Measurements from ENCODE around the gene ATXN3.
"Not testable (repeated sequence)": the region's sequence is repeated elsewhere in the genome, so short reads cannot be mapped to it uniquely, and the experiment has no call there.

The ATXN3 gene

DNA sequence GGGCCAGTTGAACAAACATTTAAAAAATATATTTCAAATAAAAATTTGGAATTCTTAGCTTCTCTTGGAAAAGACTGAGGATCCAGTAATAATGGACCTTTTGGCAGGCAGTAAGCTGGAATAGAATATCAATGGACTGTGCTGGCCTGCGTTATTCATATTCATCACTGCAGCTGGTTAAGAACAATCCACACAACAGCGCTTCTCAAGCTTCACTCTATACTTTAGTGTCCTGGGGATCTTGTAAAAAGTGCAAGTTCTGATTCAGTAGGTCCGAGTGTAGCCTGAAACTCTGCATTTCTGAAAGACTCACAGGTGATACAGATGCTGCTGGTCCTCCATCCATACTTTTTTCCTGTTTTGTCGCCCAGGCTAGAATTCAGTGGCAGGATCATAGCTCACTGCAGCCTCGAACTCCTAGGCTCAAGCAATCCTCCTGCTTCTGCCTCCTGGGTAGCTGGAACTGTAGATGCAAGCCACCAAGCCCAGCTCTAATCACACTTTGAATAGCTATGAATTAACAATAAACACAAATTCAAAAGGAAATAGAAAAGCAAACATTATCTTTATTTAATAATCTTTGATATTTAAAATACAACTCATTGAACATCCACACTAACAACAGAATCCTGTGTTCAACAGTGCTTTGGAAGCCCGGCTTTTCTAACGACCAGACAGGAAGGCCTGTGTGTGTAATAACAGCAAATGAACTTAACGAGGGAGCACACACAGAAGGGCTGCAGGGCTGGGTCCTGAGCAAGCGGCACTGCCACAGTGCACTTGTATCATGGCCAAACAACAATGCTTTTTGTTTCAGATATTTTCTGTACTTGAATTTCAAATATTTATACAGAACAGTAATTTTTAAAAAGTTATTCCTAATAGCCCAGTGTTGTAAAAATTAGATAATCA, 48.1 kb downstream of the ATXN3 start:
- DNase-seq, result no peak

DNA sequence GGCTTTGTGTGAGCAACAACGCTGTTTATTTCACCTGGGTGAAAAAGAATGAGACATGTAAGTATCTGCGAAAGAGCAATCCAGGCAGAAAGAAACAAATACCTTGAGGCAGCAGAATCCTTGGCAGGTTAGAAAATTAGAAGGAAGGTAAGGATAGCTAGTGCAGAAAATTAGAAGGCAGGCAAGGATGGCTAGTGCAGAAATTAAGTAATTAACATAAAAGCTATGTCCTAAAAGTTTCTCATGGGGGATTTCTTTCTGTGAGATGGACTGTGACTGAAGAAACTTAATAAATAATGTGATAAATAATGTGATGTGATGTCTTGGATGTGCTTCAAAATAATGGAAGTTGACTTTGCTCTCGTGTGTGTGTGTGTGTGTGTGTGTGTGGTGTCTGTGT, 56.6 kb downstream of the ATXN3 start:
- no peak for DNase-seq

- not testable (repeated sequence) for DNase-seq
Measured at GRCh38 chr14:92049221-92049620, 57.2 kb downstream of the ATXN3 start.

- DNase-seq, result not testable (repeated sequence)
Measured at GRCh38 chr14:92045904-92046303, 60.5 kb downstream of the ATXN3 start.

- not testable (repeated sequence) for DNase-seq
Measured at GRCh38 chr14:92041766-92042165, 64.6 kb downstream of the ATXN3 start.

- no peak for DNase-seq
Measured at GRCh38 chr14:92041203-92041602, 65.2 kb downstream of the ATXN3 start.

GRCh38 chr14:92040431-92041051, 65.8 kb downstream of the ATXN3 start:
- peak; percentile 60 for DNase-seq

GRCh38 chr14:92039719-92040430, 66.5 kb downstream of the ATXN3 start, which contains the start of gene TRIP11:
Gene TRIP11 (minus strand): TSS chr14:92040059. CDS start chr14:92039685, 374 bp downstream.
- DNase-seq, result peak; percentile 92

DNA sequence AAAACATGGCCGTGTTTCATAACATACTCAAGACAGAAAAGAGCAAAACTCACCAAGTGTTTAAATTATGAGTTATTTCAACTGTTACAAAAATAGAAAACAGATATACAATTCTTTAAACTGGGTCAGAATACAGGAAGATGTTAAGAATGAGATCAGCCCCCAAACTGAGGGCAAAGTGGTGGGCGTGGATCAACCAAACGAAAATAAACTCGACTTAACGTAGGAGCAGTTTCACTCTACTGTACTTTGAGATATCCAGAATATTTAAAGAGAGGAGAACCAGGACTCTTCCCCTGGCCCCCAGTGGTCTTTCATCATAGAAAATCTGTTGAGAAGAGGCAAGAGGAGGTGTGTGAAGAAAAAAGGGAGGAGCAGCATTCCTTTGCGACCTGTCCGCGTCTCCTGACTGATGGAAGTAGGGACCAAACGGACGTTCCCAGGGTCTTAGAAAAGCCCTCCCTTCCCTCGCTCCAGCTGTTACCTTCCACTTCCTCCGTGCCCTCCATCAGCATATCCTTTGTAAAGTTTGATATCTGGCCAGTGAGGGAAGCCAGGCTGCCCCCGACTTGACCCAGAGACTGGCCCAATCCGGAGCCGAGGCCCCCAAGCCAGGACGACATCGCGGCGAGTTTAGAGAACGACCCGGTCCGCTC, 67.2 kb downstream of the ATXN3 start:
- peak; percentile 73 for DNase-seq

DNA sequence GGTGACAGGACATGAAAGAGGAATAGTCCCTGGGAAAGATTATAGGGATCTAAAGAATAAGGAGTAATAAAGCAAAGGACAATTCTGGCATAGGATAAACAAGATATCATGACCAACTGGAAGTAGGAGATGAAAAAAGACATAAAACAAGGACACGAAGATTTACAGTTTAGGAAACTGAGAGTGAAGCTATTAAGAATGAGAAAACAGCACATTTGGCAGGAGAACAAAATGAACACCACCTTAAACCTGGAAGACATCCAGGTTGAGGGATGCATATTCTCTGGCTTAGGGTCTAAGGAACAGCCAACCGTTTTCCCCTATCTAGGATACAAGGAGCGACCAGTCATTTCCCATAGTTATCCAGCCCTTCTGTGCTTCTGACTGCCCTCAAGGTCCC, 68.4 kb downstream of the ATXN3 start:
- no peak for DNase-seq

GRCh38 chr14:92035890-92036289, 70.5 kb downstream of the ATXN3 start:
- DNase-seq, result no peak

DNA sequence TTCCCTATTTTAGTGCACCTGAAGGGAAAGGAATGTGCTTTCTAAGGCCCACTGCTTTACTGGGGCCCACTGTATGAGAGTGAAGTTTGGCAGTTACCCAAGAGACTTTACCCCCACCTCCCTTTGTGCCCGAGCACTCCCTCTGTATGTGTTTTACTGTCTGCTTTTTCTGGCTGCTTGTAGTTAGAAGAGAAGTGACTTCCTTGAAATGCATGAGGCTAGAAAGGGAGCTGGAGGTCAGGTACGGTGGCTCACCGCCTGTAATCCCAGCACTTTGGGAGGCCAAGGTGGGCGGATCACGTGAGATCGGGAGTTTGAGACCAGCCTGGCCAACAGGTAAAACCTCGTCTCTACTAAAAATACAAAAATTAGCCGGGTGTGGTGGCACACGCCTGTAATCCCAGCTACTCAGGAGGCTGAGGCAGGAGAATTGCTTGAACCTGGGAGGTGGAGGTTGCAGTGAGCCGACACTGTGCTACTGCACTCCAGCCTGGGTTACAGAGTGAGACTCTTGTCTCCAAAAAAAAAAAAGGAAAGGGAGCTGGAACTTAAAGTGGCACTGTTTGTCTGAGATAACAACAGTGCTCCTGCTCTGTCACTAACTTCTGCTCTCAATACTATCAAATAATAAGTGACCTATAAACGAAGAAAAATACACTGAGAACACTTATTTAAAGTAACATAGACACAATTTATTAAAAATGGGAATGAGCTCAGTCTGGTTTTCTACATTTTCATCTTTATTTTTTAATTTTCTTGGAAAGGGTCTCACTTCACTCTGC, 72.3 kb downstream of the ATXN3 start:
- DNase-seq, result no peak

DNA sequence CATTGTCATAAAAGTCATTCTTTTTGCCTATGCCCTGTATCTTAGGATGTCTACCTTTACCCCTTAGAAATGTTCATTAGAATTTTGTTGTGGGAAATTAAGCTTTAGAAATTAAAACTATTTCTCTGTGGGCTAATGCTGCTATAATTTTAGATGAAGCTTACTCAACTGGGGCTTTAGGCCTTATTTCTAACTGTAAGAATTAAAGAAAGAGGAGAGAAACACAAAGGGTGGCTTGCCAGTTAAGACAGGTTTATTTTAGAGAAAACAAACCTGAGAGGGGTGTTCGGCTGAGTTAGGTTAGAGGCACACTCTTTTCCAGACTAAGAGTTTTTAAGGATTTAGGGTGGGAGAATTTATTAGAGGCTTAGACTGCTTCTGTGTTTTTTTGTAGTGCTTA, 72.9 kb downstream of the ATXN3 start:
- no peak for DNase-seq

GRCh38 chr14:92026548-92027190, 79.7 kb downstream of the ATXN3 start:
- no peak for DNase-seq

GRCh38 chr14:92022036-92022435, 84.3 kb downstream of the ATXN3 start:
- no peak for DNase-seq

DNA sequence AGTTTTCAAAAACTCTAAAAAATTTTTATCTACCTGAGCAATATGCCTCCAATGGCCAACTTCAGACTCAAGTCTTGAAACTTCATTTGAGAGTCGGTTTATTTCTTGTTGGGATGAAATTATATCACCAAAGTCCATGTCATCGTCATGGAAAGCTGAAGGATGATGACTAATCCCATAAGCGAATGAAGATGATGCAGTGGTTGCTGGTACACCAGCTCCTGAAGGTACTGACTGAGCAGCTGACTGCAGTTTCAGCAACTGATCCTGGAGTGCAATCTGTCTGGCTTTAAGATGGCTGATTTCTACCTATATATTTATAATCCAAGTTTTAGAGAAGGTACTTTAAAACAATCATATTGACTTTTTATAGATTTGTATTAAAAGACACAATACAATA, 84.9 kb downstream of the ATXN3 start:
- no peak for DNase-seq

DNA sequence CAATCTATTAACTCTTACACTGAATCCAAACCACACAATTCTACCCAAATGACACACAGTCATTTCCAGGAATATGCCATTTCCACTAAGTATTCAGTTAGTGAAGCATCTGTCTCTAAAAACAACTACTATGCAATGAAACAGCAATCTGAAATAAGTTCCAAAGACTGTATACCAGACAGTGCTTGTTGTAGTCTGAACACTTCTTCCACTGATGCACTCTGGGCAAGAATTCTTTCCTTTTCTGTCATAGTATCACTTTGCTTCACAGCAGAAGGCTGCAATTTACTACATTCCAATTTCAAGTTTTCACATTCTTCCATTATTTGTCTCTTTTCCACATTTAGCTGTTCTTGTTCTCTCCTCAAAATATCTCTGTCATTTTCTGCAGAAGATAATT, 92.3 kb downstream of the ATXN3 start:
- no peak for DNase-seq

DNA sequence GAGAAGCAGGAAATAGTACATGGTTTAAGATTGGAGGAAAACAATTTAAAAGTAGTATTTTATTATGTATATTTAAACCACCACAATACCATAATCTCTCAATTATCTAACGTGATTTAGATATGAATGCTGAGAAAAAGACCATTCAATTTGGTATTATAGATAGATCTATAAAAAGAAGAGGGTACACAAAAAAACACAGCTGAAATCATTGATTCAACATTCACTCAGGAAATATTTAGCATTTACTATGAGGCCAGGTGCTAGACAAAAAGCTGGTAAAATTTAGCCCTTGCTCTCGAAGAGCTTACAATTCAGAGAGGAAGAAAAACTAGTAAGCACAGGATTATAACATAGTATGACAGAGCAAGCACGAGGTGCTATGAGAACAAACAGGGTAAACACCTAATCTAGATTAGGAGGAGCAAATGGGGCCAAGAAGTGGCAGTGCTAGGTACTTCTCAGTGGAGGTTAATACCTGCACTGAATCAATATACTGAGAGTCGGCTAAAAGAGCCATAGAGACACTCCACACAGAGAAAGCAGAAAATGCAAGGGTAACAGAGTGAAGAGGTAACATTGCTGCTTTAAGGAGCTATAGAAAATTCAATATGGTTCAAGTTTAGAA, 94.1 kb downstream of the ATXN3 start:
- no peak for DNase-seq

- DNase-seq, result no peak
Measured at GRCh38 chr14:92010644-92011043, 95.7 kb downstream of the ATXN3 start.

- DNase-seq, result no peak
Measured at GRCh38 chr14:92009604-92010003, 96.8 kb downstream of the ATXN3 start.

Data from fibroblast of upper back skin (primary cell).